Fibroblast of the aortic adventitia (primary cell): Measurements from ENCODE around the gene PPIA. TPM values are rescaled to one million over a fixed set of nuclear protein-coding genes. Genes with fewer than 3 reads are reported as not detected.

Source experiments
- DNase-seq: peaks from one replicate; pipeline ENCODE4 v3.0.0-alpha.2; 2010; ENCODE audit warnings: low read depth
- H3K4me3 ChIP-seq: 2 replicates; pipeline ENCODE4 v1.5.1; 2011; ENCODE audit warnings: low read depth, mild to moderate bottlenecking, control low read depth, low read length, moderate library complexity
- CTCF ChIP-seq: IDR thresholded peaks from 2 replicates; pipeline ENCODE4 v1.5.1; 2011; ENCODE audit warnings: mild to moderate bottlenecking, low read length, control low read depth, inconsistent platforms; ENCODE audit not compliant: insufficient read depth
- total RNA-seq: library from RNA; depleted of rRNA; stranded (reverse); fragments of >200 nt; gene quantifications from 2 replicates; pipeline ENCODE4 v1.2.3, GENCODE V29; 2012; ENCODE audit warnings: low replicate concordance

The PPIA gene
- total RNA-seq, 1 donor, result 2,915 TPM

- TF ChIP-seq CTCF, result no peak
- no peak overlapping the region for H3K4me3 ChIP-seq
- no peak for DNase-seq
Measured at GRCh38 chr7:44752822-44753221, 43.7 kb upstream of the PPIA start.

- no peak overlapping the region for H3K4me3 ChIP-seq
- TF ChIP-seq CTCF, result no peak
- DNase-seq, result no peak
Measured at GRCh38 chr7:44754802-44755697, 41.4 kb upstream of the PPIA start.

- DNase-seq, result no peak
- H3K4me3 ChIP-seq, result no peak overlapping the region
- TF ChIP-seq CTCF, result no peak
Measured at GRCh38 chr7:44755698-44756627, 40.5 kb upstream of the PPIA start.

- H3K4me3 ChIP-seq, result no peak overlapping the region
- DNase-seq, result no peak
- TF ChIP-seq CTCF, result no peak
Measured at GRCh38 chr7:44756904-44757303, 39.6 kb upstream of the PPIA start.

GRCh38 chr7:44757311-44757710 lies 39.2 kb upstream of the PPIA start:
- TF ChIP-seq CTCF, result no peak
- no peak for DNase-seq
- no peak overlapping the region for H3K4me3 ChIP-seq

GRCh38 chr7:44757739-44758138 lies 38.7 kb upstream of the PPIA start:
- no peak for DNase-seq
- TF ChIP-seq CTCF, result no peak

More at GRCh38 chr7:44757739-44758138, 38.7 kb upstream of the PPIA start:
- H3K4me3 ChIP-seq, result no peak overlapping the region
